Neural cell (in vitro differentiated cells): ENCODE measurements around the gene PGR.

ENCODE experiments used
- CTCF ChIP-seq: fragments of 450-650 bp; IDR thresholded peaks from 2 replicates; pipeline ENCODE4 v1.5.1; 2014; ENCODE audit warnings: antibody characterized with exemption, mild to moderate bottlenecking, moderate library complexity; ENCODE audit not compliant: poor library complexity, severe bottlenecking
- EP300 ChIP-seq: fragments of 450-650 bp; conservative IDR thresholded peaks from 2 replicates; pipeline ENCODE4 v1.6.1; 2014; ENCODE audit warnings: antibody characterized with exemption, mild to moderate bottlenecking, moderate library complexity; ENCODE audit not compliant: poor library complexity, severe bottlenecking
- EZH2 ChIP-seq: fragments of 200-600, 300-800 bp; shearing (Covaris generic), sonication (generic); IDR thresholded peaks from 2 replicates; pipeline ENCODE4 v1.6.1; 2014; ENCODE audit warnings: antibody characterized with exemption, low read length, borderline replicate concordance, mild to moderate bottlenecking; ENCODE audit not compliant: insufficient read depth, poor library complexity, severe bottlenecking
- POLR2AphosphoS5 ChIP-seq: IDR thresholded peaks from 2 replicates; pipeline ENCODE4 v1.6.1; 2012
- RAD21 ChIP-seq: fragments of 450-650 bp; conservative IDR thresholded peaks from 2 replicates; pipeline ENCODE4 v1.6.1; 2014; ENCODE audit warnings: antibody characterized with exemption, mild to moderate bottlenecking, moderate library complexity
- SMC3 ChIP-seq: fragments of 450-650 bp; conservative IDR thresholded peaks from 2 replicates; pipeline ENCODE4 v1.6.1; 2014; ENCODE audit warnings: antibody characterized with exemption, mild to moderate bottlenecking, moderate library complexity; ENCODE audit not compliant: poor library complexity
- TAF1 ChIP-seq: IDR thresholded peaks from 2 replicates; pipeline ENCODE4 v1.6.1; 2012; ENCODE audit warnings: low read depth

GRCh38 chr11:101061606-101062005 is 68.0 kb downstream of the PGR start:
- TF ChIP-seq EZH2 (no peak), CTCF (no peak), EP300 (no peak), TAF1 (no peak), SMC3 (no peak), POLR2AphosphoS5 (no peak), RAD21 (no peak)
